Measurements from ENCODE around the gene DNER. TPM values are rescaled to one million over a fixed set of nuclear protein-coding genes. Genes with fewer than 3 reads are reported as not detected.

Gene DNER
- total and polyA plus RNA-seq, 2 experiments from 2014 or later: 4.7 to 8.8 TPM

DNA sequence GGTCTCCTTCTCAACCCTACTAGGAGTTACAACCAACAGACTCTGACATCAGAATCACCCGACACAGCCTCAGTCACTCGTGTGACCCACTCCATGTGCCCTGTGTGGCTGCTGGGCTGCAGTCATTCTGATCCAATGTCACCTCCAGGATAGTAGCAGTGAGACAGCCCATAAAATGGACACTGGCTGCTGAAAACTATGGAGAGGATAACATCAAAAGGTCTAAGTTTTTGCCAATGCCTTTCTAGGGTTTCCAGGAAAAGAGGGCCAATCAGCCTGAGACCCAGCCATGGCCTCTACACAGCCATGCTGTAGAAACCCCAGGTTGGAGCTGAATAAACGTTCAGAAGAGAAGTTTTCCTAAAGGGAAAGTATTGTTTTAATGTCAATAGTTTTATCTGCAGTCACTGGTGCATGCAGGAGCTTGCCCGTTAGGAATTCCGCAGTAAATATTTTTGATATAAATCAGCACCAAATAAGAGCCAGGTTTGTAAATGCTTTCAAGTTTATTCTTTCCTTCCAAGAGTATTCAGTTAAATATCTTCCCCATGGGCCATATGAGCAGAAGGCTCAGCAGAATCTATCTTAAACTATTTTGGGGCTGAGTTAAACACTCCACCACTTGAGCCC is 351.1 kb downstream of the DNER start:
- H2AFZ ChIP-seq: no peak overlapping the region
- no peak overlapping the region for H3K27ac ChIP-seq (ENCODE audit: low read depth)
- peaks cover 6% of the 10 kb centered on the region for H3K9me2 ChIP-seq (ENCODE audit: insufficient read depth)
- H3K27me3 ChIP-seq (ENCODE audit: insufficient read depth): no peaks in the 10 kb centered on the region
- H3F3A ChIP-seq (replicated peaks; ENCODE audit: low read depth): no peaks in the 10 kb centered on the region
- H3K36me3 ChIP-seq (ENCODE audit: insufficient read depth): no peaks in the 10 kb centered on the region; the same call in 1 of the 2 replicates
- H3K4me3 ChIP-seq: no peak overlapping the region
- no peak overlapping the region for H3K4me2 ChIP-seq
- peaks cover 5% of the 10 kb centered on the region; the same call in 1 of the 3 replicates for H3K4me1 Mint-ChIP-seq
- ATAC-seq: no peak
- H3K36me3 Mint-ChIP-seq (ENCODE audit: low read depth): no peaks in the 10 kb centered on the region
- H3K9me3 Mint-ChIP-seq: 0 out of 3 replicates have a peak, but pooled peaks cover 2% of the 10 kb centered on the region
- DNase-seq (ENCODE audit: low spot score): no peak
- TF ChIP-seq, protein P1, sequence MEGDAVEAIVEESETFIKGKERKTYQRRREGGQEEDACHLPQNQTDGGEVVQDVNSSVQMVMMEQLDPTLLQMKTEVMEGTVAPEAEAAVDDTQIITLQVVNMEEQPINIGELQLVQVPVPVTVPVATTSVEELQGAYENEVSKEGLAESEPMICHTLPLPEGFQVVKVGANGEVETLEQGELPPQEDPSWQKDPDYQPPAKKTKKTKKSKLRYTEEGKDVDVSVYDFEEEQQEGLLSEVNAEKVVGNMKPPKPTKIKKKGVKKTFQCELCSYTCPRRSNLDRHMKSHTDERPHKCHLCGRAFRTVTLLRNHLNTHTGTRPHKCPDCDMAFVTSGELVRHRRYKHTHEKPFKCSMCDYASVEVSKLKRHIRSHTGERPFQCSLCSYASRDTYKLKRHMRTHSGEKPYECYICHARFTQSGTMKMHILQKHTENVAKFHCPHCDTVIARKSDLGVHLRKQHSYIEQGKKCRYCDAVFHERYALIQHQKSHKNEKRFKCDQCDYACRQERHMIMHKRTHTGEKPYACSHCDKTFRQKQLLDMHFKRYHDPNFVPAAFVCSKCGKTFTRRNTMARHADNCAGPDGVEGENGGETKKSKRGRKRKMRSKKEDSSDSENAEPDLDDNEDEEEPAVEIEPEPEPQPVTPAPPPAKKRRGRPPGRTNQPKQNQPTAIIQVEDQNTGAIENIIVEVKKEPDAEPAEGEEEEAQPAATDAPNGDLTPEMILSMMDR (conservative IDR thresholded peaks at IDR 0.05; ENCODE audit: low read depth in 2 of 2): no peak
- no peak for TF ChIP-seq JUNB (IDR thresholded peaks at IDR 0.05; ENCODE audit: unreplicated experiment)
- TF ChIP-seq, protein P2, sequence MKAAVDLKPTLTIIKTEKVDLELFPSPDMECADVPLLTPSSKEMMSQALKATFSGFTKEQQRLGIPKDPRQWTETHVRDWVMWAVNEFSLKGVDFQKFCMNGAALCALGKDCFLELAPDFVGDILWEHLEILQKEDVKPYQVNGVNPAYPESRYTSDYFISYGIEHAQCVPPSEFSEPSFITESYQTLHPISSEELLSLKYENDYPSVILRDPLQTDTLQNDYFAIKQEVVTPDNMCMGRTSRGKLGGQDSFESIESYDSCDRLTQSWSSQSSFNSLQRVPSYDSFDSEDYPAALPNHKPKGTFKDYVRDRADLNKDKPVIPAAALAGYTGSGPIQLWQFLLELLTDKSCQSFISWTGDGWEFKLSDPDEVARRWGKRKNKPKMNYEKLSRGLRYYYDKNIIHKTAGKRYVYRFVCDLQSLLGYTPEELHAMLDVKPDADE (IDR thresholded peaks at IDR 0.05): no peak
- no peak for TF ChIP-seq STAT1 (IDR thresholded peaks at IDR 0.05; ENCODE audit: unreplicated experiment)
- no peak for TF ChIP-seq ZNF331 (CRISPR knock-in tag; IDR thresholded peaks at IDR 0.05; ENCODE audit: low read depth)
- no peak for TF ChIP-seq EZH2 (IDR thresholded peaks at IDR 0.05; ENCODE audit: low read depth, unreplicated experiment)
- no peak for TF ChIP-seq EZH2phosphoT487 (IDR thresholded peaks at IDR 0.05; ENCODE audit: unreplicated experiment)
- TF ChIP-seq, protein P3, sequence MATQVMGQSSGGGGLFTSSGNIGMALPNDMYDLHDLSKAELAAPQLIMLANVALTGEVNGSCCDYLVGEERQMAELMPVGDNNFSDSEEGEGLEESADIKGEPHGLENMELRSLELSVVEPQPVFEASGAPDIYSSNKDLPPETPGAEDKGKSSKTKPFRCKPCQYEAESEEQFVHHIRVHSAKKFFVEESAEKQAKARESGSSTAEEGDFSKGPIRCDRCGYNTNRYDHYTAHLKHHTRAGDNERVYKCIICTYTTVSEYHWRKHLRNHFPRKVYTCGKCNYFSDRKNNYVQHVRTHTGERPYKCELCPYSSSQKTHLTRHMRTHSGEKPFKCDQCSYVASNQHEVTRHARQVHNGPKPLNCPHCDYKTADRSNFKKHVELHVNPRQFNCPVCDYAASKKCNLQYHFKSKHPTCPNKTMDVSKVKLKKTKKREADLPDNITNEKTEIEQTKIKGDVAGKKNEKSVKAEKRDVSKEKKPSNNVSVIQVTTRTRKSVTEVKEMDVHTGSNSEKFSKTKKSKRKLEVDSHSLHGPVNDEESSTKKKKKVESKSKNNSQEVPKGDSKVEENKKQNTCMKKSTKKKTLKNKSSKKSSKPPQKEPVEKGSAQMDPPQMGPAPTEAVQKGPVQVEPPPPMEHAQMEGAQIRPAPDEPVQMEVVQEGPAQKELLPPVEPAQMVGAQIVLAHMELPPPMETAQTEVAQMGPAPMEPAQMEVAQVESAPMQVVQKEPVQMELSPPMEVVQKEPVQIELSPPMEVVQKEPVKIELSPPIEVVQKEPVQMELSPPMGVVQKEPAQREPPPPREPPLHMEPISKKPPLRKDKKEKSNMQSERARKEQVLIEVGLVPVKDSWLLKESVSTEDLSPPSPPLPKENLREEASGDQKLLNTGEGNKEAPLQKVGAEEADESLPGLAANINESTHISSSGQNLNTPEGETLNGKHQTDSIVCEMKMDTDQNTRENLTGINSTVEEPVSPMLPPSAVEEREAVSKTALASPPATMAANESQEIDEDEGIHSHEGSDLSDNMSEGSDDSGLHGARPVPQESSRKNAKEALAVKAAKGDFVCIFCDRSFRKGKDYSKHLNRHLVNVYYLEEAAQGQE (IDR thresholded peaks at IDR 0.05; ENCODE audit: unreplicated experiment): no peak
- no peak for TF ChIP-seq ZNF114 (CRISPR knock-in tag; IDR thresholded peaks at IDR 0.05)
- TF ChIP-seq NANOG (IDR thresholded peaks at IDR 0.05; ENCODE audit: borderline replicate concordance): no peak
- TF ChIP-seq CREB1 (CRISPR knock-in tag; IDR thresholded peaks at IDR 0.05; ENCODE audit: low read depth): no peak
- no peak for TF ChIP-seq POLR2AphosphoS5 (IDR thresholded peaks at IDR 0.05; ENCODE audit: low read depth)
- TF ChIP-seq, protein P4, sequence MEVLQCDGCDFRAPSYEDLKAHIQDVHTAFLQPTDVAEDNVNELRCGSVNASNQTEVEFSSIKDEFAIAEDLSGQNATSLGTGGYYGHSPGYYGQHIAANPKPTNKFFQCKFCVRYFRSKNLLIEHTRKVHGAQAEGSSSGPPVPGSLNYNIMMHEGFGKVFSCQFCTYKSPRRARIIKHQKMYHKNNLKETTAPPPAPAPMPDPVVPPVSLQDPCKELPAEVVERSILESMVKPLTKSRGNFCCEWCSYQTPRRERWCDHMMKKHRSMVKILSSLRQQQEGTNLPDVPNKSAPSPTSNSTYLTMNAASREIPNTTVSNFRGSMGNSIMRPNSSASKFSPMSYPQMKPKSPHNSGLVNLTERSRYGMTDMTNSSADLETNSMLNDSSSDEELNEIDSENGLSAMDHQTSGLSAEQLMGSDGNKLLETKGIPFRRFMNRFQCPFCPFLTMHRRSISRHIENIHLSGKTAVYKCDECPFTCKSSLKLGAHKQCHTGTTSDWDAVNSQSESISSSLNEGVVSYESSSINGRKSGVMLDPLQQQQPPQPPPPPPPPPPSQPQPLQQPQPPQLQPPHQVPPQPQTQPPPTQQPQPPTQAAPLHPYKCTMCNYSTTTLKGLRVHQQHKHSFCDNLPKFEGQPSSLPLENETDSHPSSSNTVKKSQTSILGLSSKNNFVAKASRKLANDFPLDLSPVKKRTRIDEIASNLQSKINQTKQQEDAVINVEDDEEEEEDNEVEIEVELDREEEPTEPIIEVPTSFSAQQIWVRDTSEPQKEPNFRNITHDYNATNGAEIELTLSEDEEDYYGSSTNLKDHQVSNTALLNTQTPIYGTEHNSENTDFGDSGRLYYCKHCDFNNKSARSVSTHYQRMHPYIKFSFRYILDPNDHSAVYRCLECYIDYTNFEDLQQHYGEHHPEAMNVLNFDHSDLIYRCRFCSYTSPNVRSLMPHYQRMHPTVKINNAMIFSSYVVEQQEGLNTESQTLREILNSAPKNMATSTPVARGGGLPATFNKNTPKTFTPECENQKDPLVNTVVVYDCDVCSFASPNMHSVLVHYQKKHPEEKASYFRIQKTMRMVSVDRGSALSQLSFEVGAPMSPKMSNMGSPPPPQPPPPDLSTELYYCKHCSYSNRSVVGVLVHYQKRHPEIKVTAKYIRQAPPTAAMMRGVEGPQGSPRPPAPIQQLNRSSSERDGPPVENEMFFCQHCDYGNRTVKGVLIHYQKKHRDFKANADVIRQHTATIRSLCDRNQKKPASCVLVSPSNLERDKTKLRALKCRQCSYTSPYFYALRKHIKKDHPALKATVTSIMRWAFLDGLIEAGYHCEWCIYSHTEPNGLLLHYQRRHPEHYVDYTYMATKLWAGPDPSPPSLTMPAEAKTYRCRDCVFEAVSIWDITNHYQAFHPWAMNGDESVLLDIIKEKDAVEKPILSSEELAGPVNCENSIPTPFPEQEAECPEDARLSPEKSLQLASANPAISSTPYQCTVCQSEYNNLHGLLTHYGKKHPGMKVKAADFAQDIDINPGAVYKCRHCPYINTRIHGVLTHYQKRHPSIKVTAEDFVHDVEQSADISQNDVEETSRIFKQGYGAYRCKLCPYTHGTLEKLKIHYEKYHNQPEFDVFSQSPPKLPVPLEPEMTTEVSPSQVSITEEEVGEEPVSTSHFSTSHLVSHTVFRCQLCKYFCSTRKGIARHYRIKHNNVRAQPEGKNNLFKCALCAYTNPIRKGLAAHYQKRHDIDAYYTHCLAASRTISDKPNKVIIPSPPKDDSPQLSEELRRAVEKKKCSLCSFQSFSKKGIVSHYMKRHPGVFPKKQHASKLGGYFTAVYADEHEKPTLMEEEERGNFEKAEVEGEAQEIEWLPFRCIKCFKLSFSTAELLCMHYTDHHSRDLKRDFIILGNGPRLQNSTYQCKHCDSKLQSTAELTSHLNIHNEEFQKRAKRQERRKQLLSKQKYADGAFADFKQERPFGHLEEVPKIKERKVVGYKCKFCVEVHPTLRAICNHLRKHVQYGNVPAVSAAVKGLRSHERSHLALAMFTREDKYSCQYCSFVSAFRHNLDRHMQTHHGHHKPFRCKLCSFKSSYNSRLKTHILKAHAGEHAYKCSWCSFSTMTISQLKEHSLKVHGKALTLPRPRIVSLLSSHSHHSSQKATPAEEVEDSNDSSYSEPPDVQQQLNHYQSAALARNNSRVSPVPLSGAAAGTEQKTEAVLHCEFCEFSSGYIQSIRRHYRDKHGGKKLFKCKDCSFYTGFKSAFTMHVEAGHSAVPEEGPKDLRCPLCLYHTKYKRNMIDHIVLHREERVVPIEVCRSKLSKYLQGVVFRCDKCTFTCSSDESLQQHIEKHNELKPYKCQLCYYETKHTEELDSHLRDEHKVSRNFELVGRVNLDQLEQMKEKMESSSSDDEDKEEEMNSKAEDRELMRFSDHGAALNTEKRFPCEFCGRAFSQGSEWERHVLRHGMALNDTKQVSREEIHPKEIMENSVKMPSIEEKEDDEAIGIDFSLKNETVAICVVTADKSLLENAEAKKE (CRISPR knock-in tag; IDR thresholded peaks at IDR 0.05): no peak
- H3K27me3 Mint-ChIP-seq (ENCODE audit: insufficient read depth, low read depth, poor library complexity): no peaks in the 10 kb centered on the region
- no peak overlapping the region for H3K4me3 Mint-ChIP-seq
- H3K79me2 ChIP-seq (replicated peaks; ENCODE audit: insufficient read depth): no peaks in the 10 kb centered on the region
- no peaks in the 10 kb centered on the region for H4K20me1 ChIP-seq (replicated peaks; ENCODE audit: insufficient read depth)
- peaks cover 5% of the 10 kb centered on the region; the same call in 1 of the 2 replicates for H3K4me1 ChIP-seq (ENCODE audit: insufficient read depth)
- no peak overlapping the region for H3K27ac Mint-ChIP-seq

Measured in GM23338 (cell line).